ENCODE data around the gene USF1. TPM values are rescaled to one million over a fixed set of nuclear protein-coding genes. Genes with fewer than 3 reads are reported as not detected.
A peak's percentile ranks its signal among the peaks of the same experiment; 100 is the strongest.
"Not testable (repeated sequence)": the region's sequence is repeated elsewhere in the genome, so short reads cannot be mapped to it uniquely, and the experiment has no call there.

USF1 gene
- polyA plus RNA-seq, 1 donor (not counting 4 experiments of a cell fraction or from before 2014, with no cell fraction given): 31.6 TPM

DNA sequence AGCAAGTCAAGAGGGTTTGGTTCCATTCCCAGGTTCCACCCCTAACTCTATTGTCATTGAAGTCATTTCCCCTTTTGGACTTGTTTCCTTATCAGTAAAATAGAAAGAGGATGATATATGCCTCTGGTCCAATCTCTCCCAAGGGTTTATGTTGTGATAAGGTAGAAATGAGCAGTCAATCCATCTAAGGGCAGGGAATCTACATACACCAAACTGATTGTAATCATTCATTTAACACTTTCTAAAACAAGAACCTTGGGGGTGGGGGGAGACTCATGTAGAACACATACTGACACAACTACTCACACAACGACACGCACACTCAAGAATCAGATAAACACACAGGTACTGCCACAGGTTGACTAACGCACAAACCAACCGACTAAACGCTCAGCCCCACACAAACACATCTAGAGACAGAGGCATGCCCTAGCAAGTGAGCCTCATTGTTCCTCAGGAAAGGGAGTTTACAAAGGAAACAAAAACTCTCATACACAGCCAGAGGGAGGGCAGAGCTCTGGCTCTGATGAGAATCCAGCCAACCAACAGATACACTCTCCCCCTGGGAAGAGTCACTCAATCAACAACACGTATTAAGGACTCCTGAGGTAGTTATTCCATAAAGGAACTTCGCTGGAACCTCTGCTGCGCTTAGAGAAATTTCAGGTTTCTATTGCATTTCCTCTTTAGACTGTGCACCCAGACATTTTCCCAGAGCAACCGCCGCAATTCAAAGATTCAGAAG, 25.9 kb downstream of the USF1 start:
- peak; percentile 93 for FAIRE-seq
- peak overlapping the region; percentile 100 for H3K9ac ChIP-seq (ENCODE audit: control insufficient read depth, extremely low read depth, insufficient read depth, low read length)

DNA sequence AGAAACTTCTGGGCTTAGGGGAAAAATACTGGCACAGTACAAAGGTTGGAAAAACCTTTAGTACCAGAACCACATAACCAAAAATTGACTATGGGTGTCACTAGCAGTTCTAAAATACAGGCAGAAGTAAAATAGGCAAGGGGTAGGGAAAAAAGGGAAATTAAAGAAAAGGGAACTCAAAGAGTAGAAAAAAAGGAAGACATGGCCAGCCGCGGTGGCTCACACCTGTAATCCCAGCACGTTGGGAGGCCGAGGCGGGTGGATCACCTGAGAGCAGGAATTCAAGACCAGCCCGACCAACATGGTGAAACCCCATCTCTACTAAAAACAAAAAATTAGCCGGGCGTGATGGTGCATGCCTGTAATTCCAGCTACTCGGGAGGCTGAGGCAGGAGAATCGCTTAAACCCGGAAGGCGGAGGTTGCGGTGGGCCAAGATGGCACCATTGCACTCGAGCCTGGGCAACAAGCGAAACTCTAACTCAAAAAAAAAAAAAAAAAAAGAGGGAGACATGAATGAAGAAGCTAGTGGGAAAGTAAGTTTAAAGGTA, 26.6 kb downstream of the USF1 start:
- DNase-seq (ENCODE audit: low read depth, low spot score); H3K36me3 ChIP-seq (ENCODE audit: control insufficient read depth in 2 of 2, extremely low read depth in 1 of 2, insufficient read depth in 2 of 2, low read length in 2 of 2); FAIRE-seq; H2AFZ ChIP-seq (ENCODE audit: control insufficient read depth, low read length); H3K9me1 ChIP-seq (ENCODE audit: control insufficient read depth, extremely low read depth, insufficient read depth, low read length); H3K27me3 ChIP-seq (ENCODE audit: control insufficient read depth, extremely low read depth, insufficient read depth, low read length); dilution Hi-C loops (cut with MboI; ENCODE audit: extremely low pct_ligation_motif_present, low sequenced_read_pairs); H3K9me3 ChIP-seq (ENCODE audit: control insufficient read depth, low read depth, low read length); H4K20me1 ChIP-seq (ENCODE audit: control insufficient read depth, extremely low read depth, insufficient read depth, low read length): not testable (repeated sequence)
- H3K27ac ChIP-seq (ENCODE audit: control insufficient read depth, insufficient read depth, low read length): peak overlapping the region; percentile 95
- H3K4me3 ChIP-seq (ENCODE audit: control insufficient read depth in 2 of 3, extremely low read depth in 1 of 3, insufficient read depth in 2 of 3, low read depth in 1 of 3, low read length in 3 of 3): peak overlapping the region; percentile 77 to 98 (median 86)
- peaks cover 45% of the 10 kb centered on the region for H3K4me1 ChIP-seq (ENCODE audit: control insufficient read depth, extremely low read depth, insufficient read depth, low read length)
- H3K9ac ChIP-seq (ENCODE audit: control insufficient read depth, extremely low read depth, insufficient read depth, low read length): peak overlapping the region; percentile 100
- H3K4me2 ChIP-seq (ENCODE audit: control insufficient read depth, extremely low read depth, insufficient read depth, low read depth, low read length): peak overlapping the region; percentile 60
- peaks cover 51% of the 10 kb centered on the region for H3K79me2 ChIP-seq (ENCODE audit: control insufficient read depth, insufficient read depth, low read length)

More for the DNA sequence above, 25.9 kb downstream of the USF1 start:
- Histone ChIP-seq H3K4me3 (ENCODE audit: control insufficient read depth in 2 of 3, extremely low read depth in 1 of 3, insufficient read depth in 2 of 3, low read depth in 1 of 3, low read length in 3 of 3) (peak overlapping the region; percentile 77 to 98 (median 86)), H3K27me3 (ENCODE audit: control insufficient read depth, extremely low read depth, insufficient read depth, low read length) (no peaks in the 10 kb centered on the region), H4K20me1 (ENCODE audit: control insufficient read depth, extremely low read depth, insufficient read depth, low read length) (no peaks in the 10 kb centered on the region), H3K9me3 (ENCODE audit: control insufficient read depth, low read depth, low read length) (no peaks in the 10 kb centered on the region), H3K79me2 (ENCODE audit: control insufficient read depth, insufficient read depth, low read length) (peaks cover 47% of the 10 kb centered on the region), H3K36me3 (ENCODE audit: control insufficient read depth in 2 of 2, extremely low read depth in 1 of 2, insufficient read depth in 2 of 2, low read length in 2 of 2) (peaks cover 1 to 9% of the 10 kb centered on the region in 2 experiments), H3K4me2 (ENCODE audit: control insufficient read depth, extremely low read depth, insufficient read depth, low read depth, low read length) (peak overlapping the region; percentile 60), H3K4me1 (ENCODE audit: control insufficient read depth, extremely low read depth, insufficient read depth, low read length) (peaks cover 41% of the 10 kb centered on the region), H3K9me1 (ENCODE audit: control insufficient read depth, extremely low read depth, insufficient read depth, low read length) (no peaks in the 10 kb centered on the region), H2AFZ (ENCODE audit: control insufficient read depth, low read length) (no peak overlapping the region), H3K27ac (ENCODE audit: control insufficient read depth, insufficient read depth, low read length) (peak overlapping the region; percentile 95)
- dilution Hi-C loops (cut with MboI; ENCODE audit: extremely low pct_ligation_motif_present, low sequenced_read_pairs): no loop called here
- no peak for TF ChIP-seq EZH2 (IDR thresholded peaks at IDR 0.05; ENCODE audit: low read length)
- TF ChIP-seq, protein P1, sequence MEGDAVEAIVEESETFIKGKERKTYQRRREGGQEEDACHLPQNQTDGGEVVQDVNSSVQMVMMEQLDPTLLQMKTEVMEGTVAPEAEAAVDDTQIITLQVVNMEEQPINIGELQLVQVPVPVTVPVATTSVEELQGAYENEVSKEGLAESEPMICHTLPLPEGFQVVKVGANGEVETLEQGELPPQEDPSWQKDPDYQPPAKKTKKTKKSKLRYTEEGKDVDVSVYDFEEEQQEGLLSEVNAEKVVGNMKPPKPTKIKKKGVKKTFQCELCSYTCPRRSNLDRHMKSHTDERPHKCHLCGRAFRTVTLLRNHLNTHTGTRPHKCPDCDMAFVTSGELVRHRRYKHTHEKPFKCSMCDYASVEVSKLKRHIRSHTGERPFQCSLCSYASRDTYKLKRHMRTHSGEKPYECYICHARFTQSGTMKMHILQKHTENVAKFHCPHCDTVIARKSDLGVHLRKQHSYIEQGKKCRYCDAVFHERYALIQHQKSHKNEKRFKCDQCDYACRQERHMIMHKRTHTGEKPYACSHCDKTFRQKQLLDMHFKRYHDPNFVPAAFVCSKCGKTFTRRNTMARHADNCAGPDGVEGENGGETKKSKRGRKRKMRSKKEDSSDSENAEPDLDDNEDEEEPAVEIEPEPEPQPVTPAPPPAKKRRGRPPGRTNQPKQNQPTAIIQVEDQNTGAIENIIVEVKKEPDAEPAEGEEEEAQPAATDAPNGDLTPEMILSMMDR (optimal IDR thresholded peaks at IDR 0.05 in 1 of 3, IDR thresholded peaks at IDR 0.05 in 1 of 3, conservative IDR thresholded peaks at IDR 0.05 in 1 of 3; ENCODE audit: extremely low read depth in 1 of 3, insufficient read depth in 2 of 3, low read length in 3 of 3): no peak
- DNase-seq (ENCODE audit: low read depth, low spot score): no peak

All from keratinocyte (primary cell).